Measurements from ENCODE around the gene TP73.
"Not testable (repeated sequence)": the region's sequence is repeated elsewhere in the genome, so short reads cannot be mapped to it uniquely, and the experiment has no call there.

Gene TP73

DNA sequence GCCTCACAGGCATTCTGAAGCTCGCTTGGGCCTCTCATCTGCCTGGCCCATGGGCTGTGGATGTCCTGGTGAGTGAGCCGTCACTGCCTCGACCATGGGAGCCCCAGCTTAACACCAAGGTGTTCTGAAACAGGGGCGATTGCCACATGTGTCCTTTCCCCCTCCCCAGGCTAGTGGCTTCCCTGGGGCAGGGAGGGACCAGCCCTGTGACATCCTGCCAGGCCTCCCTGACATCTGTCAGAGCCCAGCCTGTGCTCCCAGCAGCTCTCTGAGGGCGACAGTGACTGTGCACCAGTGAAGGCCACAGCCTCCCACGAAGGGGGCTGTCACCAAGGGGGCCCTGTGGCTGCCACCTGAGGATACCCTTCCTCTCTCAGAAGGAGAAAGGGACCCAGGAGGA is 64.0 kb downstream of the TP73 start:
- H3K4me1 ChIP-seq (ENCODE audit: control insufficient read depth, insufficient read depth, low read length), result no peaks in the 10 kb centered on the region
- no peaks in the 10 kb centered on the region for H3K9me3 ChIP-seq (ENCODE audit: control insufficient read depth, low read length)
- H3K4me3 ChIP-seq (ENCODE audit: low read length), result no peak overlapping the region
- H3K27me3 ChIP-seq (ENCODE audit: control insufficient read depth, insufficient read depth, low read length), result peaks cover 24% of the 10 kb centered on the region
- H3K36me3 ChIP-seq (ENCODE audit: control insufficient read depth, insufficient read depth, low read length), result no peaks in the 10 kb centered on the region
- H3K9ac ChIP-seq (ENCODE audit: low read length), result no peak overlapping the region

DNA sequence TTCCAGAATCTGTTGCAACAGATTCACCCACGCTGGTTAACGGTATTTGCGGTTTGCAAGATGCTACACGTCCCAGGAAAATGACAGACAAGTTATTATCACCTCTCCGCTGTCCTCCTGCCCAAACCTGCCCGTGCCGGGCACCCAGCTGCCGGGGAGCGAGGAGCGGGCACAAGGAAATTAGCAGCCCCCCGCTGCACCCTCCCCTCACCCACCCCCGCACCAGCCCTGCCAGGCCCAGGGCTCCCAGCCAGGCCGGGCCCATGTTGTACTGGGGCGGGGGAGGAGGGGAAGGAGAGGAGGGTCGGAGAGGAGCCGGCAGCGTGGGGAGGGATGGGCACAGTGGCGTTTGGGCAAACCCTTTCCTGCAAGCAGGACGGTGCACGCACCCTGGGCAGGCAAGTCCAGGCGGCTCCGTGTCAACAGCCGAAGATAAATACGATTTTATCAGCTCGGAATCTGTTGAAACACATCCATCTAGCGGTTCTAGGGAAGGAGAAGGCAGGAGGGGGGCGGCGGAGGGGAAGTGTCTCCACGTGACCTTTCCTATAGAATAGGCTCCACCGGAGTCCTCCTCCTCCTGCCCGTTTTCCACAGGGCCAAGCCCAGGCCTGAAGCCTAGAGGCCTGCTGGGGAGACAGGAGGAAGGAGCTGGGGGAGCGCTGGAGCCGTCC is 64.9 kb downstream of the TP73 start:
- H3K9ac ChIP-seq (ENCODE audit: low read length), result no peak overlapping the region
- H3K4me1 ChIP-seq (ENCODE audit: control insufficient read depth, insufficient read depth, low read length), result no peaks in the 10 kb centered on the region
- peaks cover 24% of the 10 kb centered on the region for H3K27me3 ChIP-seq (ENCODE audit: control insufficient read depth, insufficient read depth, low read length)

DNA sequence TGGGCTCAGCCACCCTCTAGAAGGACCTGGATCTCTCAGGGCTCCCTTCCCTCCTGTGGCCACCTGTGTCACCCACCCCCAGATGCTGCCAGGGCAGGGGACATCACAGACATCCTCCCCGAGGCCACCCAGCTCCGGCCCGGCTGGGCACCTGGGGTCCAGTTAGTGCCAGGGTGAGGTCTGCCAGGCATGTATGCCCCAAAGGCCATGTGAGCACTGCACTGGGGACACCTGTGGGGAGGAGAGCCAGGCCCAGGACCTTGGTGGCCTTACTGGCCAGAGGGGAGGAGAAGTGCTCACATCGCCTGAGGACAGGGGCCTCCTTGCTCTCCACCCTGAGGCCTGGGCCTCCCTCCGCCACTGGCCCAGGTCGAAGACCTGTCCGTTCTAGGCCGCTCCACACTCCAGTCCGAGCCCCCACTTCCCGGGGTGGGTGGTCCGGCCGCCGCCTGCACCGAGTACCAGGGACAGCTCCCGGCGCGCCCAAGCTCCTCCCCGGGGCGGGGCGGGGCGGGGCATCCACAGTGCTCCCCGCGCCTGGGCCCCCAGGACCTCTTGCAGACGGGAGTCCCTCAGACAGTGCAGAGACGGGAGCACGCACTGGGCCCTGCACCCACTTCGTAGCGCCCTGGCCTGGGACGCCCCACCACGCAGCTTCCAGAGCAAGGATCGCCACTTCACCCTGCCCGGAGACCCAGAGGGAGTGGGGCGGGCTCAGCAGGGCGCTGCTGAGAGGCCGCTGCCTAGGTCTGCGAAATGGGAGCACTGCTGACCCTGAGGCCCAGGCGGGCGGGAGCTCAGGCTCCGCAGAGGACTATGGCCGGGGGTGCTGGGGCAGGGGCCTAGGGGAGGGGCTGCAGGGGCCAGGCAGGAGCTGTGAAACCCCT is 65.6 kb downstream of the TP73 start:
- H3K9ac ChIP-seq (ENCODE audit: low read length), result no peak overlapping the region
- H3K36me3 ChIP-seq (ENCODE audit: control insufficient read depth, insufficient read depth, low read length), result no peaks in the 10 kb centered on the region
- peaks cover 24% of the 10 kb centered on the region for H3K27me3 ChIP-seq (ENCODE audit: control insufficient read depth, insufficient read depth, low read length)
- H3K4me1 ChIP-seq (ENCODE audit: control insufficient read depth, insufficient read depth, low read length), result no peaks in the 10 kb centered on the region
- H3K4me3 ChIP-seq (ENCODE audit: low read length), result no peak overlapping the region
- no peaks in the 10 kb centered on the region for H3K9me3 ChIP-seq (ENCODE audit: control insufficient read depth, low read length)

More for the DNA sequence above, 64.9 kb downstream of the TP73 start:
- Histone ChIP-seq H3K9me3 (ENCODE audit: control insufficient read depth, low read length) (no peaks in the 10 kb centered on the region), H3K36me3 (ENCODE audit: control insufficient read depth, insufficient read depth, low read length) (no peaks in the 10 kb centered on the region), H3K4me3 (ENCODE audit: low read length) (no peak overlapping the region)

DNA sequence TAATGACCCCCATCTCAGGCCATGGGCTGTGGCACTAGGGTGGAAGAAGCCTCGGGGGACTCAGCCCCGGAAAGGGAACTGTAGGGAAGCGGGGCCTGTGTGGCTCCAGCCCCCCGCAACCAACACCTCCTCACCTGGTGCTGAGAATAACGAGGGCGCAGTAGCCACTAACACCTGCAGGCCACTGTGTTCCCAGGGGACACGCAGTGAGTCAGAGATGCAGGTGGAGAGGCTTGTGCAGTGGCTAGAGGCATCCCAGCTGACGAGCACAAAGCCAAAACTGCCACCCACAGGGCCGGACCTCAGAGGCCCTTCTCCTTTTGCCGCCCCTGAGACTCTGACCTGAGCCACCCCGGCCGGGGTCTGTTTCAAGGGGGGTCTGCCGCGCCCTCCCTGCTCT is 66.4 kb downstream of the TP73 start:
- H3K36me3 ChIP-seq (ENCODE audit: control insufficient read depth, insufficient read depth, low read length), result no peaks in the 10 kb centered on the region
- H3K9ac ChIP-seq (ENCODE audit: low read length), result no peak overlapping the region
- H3K4me3 ChIP-seq (ENCODE audit: low read length), result no peak overlapping the region
- no peaks in the 10 kb centered on the region for H3K4me1 ChIP-seq (ENCODE audit: control insufficient read depth, insufficient read depth, low read length)
- H3K27me3 ChIP-seq (ENCODE audit: control insufficient read depth, insufficient read depth, low read length), result peaks cover 24% of the 10 kb centered on the region
- H3K9me3 ChIP-seq (ENCODE audit: control insufficient read depth, low read length), result no peaks in the 10 kb centered on the region

DNA sequence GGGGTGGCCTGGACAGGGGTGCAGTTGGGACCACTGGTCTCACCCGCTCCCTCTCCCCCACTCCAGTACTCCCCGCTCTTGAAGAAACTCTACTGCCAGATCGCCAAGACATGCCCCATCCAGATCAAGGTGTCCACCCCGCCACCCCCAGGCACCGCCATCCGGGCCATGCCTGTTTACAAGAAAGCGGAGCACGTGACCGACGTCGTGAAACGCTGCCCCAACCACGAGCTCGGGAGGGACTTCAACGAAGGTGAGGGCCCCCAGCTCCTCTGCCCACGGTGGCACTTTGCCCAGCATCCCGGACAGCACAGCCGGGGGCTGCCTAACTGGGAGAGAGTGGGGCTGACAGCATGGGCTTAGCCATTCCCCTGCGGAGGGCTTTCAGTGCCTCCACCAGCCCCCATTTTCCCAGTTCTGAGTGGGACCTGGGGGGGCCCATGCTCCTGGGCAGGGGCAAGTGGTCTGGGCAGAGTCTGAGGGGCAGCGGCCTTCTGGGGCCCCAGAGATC is 69.7 kb downstream of the TP73 start:
- no peaks in the 10 kb centered on the region for H3K9me3 ChIP-seq (ENCODE audit: control insufficient read depth, low read length)
- no peak overlapping the region for H3K9ac ChIP-seq (ENCODE audit: low read length)
- no peaks in the 10 kb centered on the region for H3K4me1 ChIP-seq (ENCODE audit: control insufficient read depth, insufficient read depth, low read length)
- H3K36me3 ChIP-seq (ENCODE audit: control insufficient read depth, insufficient read depth, low read length), result no peaks in the 10 kb centered on the region
- H3K4me3 ChIP-seq (ENCODE audit: low read length), result no peak overlapping the region
- peaks cover 22% of the 10 kb centered on the region for H3K27me3 ChIP-seq (ENCODE audit: control insufficient read depth, insufficient read depth, low read length)

DNA sequence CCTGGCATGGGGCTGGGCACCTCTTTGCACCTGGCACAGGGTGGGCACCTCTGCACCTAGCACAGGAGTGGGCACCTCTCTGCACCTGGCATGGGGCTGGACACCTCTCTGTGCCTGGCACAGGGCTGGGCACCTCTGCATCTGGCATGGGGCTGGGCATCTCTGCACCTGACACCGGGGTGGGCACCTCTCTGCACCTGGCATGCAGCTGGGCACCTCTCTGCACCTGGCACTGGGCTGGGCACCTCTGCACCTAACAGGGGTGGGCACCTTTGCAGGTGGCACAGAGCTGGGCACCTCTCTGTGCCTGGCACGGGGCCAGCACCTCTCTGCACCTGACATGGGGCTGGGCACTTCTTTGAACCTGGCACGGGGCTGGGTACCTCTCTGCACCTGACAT is 70.5 kb downstream of the TP73 start:
- Histone ChIP-seq H3K4me1 (ENCODE audit: control insufficient read depth, insufficient read depth, low read length) (no peaks in the 10 kb centered on the region), H3K4me3 (ENCODE audit: low read length) (no peak overlapping the region), H3K27me3 (ENCODE audit: control insufficient read depth, insufficient read depth, low read length) (peaks cover 20% of the 10 kb centered on the region), H3K36me3 (ENCODE audit: control insufficient read depth, insufficient read depth, low read length) (no peaks in the 10 kb centered on the region), H3K9ac (ENCODE audit: low read length) (no peak overlapping the region), H3K9me3 (ENCODE audit: control insufficient read depth, low read length) (no peaks in the 10 kb centered on the region)

DNA sequence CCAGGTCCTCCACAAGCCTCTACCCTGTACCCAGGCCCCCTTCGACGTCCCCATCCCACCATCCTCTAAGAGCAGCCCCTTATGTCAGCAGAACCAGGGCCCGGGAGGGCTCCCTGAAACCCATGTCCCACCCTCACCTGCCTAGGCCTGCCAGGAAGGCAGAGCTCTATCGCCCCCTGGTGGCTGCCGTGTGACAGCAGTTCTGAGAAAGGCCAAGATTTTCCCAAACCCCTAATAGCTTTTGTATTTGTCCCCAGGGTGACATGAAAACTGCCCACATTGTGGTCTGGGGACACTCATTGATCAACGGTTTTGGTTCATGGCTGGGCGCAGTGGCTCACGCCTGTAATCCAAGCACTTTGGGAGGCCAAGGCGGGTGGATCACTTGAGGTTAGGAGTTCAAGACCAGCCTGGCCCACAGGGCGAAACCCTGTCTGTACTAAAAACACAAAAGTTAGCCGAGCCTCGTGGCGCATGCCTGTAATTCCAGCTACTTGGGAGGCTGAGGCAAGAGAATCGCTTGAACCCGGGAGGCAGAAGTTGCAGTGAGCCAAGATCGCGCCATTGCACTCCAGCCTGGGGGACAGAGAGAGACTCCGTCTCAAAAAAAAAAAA is 72.2 kb downstream of the TP73 start:
- not testable (repeated sequence) for H3K36me3 ChIP-seq (ENCODE audit: control insufficient read depth, insufficient read depth, low read length); H3K4me1 ChIP-seq (ENCODE audit: control insufficient read depth, insufficient read depth, low read length); H3K4me3 ChIP-seq (ENCODE audit: low read length); H3K9ac ChIP-seq (ENCODE audit: low read length); H3K9me3 ChIP-seq (ENCODE audit: control insufficient read depth, low read length)
- peaks cover 15% of the 10 kb centered on the region for H3K27me3 ChIP-seq (ENCODE audit: control insufficient read depth, insufficient read depth, low read length)

DNA sequence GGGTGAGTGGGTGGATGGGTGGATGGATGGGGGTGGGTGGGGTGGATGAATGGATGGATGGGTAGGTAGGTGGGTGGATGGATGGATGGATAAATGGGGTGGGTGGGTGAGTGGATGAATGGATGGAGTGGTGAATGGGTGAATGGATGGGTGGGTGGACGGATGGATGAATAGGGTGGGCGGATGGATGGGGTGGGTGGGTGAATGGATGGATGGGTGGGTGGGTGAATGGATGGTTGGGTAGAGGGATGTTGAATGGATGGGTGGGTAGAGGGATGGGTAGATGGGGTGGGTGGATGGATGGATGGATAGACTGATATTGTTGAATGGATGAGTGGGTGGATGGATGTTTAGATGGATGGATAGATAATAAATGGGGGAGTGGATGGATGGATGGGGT is 73.0 kb downstream of the TP73 start:
- Histone ChIP-seq H3K4me3 (ENCODE audit: low read length) (no peak overlapping the region), H3K36me3 (ENCODE audit: control insufficient read depth, insufficient read depth, low read length) (no peaks in the 10 kb centered on the region), H3K27me3 (ENCODE audit: control insufficient read depth, insufficient read depth, low read length) (peaks cover 15% of the 10 kb centered on the region), H3K9me3 (ENCODE audit: control insufficient read depth, low read length) (no peaks in the 10 kb centered on the region), H3K9ac (ENCODE audit: low read length) (no peak overlapping the region), H3K4me1 (ENCODE audit: control insufficient read depth, insufficient read depth, low read length) (no peaks in the 10 kb centered on the region)

DNA sequence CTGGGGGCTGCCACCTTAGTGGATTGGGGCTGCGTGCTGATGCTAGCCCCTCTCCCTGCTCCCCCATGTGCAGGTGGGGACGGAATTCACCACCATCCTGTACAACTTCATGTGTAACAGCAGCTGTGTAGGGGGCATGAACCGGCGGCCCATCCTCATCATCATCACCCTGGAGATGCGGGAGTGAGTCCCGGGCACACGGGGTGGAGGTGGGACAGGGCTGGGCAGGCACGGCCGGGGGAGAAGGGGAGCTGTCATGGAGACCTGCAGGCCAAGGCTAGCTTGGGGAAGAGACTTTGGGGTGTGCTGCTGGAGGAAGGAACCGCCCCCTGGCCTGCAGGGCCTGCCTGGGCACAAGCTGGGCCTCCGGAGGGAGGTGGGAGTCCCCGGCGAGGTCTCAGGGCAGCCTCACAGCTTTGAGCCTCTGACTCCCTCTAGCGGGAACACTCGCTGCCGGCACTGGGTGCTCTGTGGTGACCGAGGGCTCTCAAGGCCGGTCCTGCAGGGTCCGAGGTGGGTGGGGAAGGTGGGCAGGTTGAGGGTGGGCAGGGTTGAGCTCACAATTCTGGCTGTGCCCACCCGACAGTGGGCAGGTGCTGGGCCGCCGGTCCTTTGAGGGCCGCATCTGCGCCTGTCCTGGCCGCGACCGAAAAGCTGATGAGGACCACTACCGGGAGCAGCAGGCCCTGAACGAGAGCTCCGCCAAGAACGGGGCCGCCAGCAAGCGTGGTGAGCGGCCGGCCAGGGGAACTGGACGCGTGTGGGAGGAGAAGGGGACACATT is 74.9 kb downstream of the TP73 start:
- Histone ChIP-seq H3K4me3 (ENCODE audit: low read length) (no peak overlapping the region), H3K9ac (ENCODE audit: low read length) (no peak overlapping the region), H3K9me3 (ENCODE audit: control insufficient read depth, low read length) (no peaks in the 10 kb centered on the region), H3K27me3 (ENCODE audit: control insufficient read depth, insufficient read depth, low read length) (peaks cover 26% of the 10 kb centered on the region), H3K36me3 (ENCODE audit: control insufficient read depth, insufficient read depth, low read length) (no peaks in the 10 kb centered on the region), H3K4me1 (ENCODE audit: control insufficient read depth, insufficient read depth, low read length) (no peaks in the 10 kb centered on the region)

DNA sequence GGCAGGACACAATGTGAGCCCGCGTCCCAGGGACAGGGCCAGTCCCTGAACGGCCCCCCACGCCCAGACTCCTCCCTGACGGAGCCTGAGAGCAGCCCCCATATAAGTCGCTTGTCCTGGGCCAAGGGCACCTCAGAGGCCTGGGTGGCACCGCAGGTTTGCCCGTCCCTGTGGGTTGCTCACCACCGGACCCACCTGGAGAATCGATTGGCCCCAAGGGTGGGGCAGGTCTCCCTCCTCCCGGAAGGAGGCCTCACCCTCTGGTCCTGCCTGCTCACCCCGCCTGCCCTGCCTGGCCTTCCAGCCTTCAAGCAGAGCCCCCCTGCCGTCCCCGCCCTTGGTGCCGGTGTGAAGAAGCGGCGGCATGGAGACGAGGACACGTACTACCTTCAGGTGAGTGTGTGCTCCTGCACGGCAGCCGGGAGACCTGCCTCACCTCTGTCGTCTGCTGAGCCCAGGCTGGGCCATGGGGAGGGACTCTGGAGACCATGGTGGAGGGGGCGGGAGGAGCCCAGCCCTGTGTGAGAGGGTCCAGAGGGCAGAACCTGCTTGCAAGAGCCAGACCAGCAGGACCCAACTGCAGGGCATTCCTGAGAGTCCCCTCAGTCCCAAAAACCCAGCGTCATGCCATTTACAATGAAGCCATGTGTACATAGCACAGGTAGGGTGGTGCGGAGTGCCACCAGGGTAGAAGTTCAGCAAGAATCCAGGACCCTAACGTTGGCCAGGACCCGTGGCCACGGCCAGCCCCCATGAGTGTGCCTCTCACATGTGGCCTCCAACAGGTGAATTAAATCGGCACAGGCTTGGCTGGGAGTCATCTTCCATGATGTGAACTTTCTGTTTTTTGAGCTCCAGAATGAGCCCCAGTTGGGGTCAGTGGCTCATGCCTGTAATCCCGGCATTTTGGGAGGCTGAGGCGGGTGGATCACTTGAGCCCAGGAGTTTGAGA is 75.8 kb downstream of the TP73 start:
- Histone ChIP-seq H3K36me3 (ENCODE audit: control insufficient read depth, insufficient read depth, low read length) (no peaks in the 10 kb centered on the region), H3K27me3 (ENCODE audit: control insufficient read depth, insufficient read depth, low read length) (peaks cover 34% of the 10 kb centered on the region), H3K4me3 (ENCODE audit: low read length) (no peak overlapping the region), H3K9ac (ENCODE audit: low read length) (no peak overlapping the region), H3K4me1 (ENCODE audit: control insufficient read depth, insufficient read depth, low read length) (no peaks in the 10 kb centered on the region), H3K9me3 (ENCODE audit: control insufficient read depth, low read length) (no peaks in the 10 kb centered on the region)

All from mucosa of stomach (tissue), 1 donor.